ENCODE data around the gene MAPRE3. TPM values are rescaled to one million over a fixed set of nuclear protein-coding genes. Genes with fewer than 3 reads are reported as not detected.

Gene MAPRE3
- total and polyA plus RNA-seq, 4 experiments from 2014 or later = 1.3 to 3.6 (median 2.9) TPM

- POLR2A ChIA-PET (ENCODE audit: partially characterized antibody) = no interaction called here
Measured at GRCh38 chr2:26993768-26994167, 23.3 kb downstream of the MAPRE3 start.

DNA sequence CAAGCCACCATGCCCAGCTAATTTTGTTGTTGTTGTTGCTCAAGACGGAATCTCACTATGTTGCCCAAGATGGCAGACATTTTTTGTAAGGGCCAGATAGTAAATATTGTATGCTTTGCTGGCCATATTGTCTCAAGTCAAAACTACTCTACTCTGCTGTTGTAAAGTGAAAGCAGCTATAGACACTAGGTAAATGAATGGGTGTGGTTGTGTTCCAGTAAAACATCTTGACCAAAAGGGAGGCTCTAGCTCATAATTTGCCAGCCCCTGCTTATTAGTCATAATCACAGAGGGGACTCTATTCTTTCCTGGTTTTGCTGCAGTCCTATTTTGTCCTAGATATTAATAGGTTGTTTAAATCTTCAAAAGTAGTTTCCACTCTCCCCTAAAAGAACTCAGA is 24.5 kb downstream of the MAPRE3 start:
- Histone ChIP-seq H3K4me3 (ENCODE audit: low read length in 2 of 2) (no peak overlapping the region), H3K4me1 (ENCODE audit: insufficient read depth, low read length) (no peaks in the 10 kb centered on the region), H3K27ac (ENCODE audit: low read depth, low read length) (no peak overlapping the region), H3K36me3 (ENCODE audit: insufficient read depth, low read length) (no peaks in the 10 kb centered on the region), H3K27me3 (ENCODE audit: insufficient read depth, low read length) (no peaks in the 10 kb centered on the region), H3K9me3 (ENCODE audit: control insufficient read depth in 1 of 2, low read length in 2 of 2) (no peaks in the 10 kb centered on the region)
- H3K27ac Mint-ChIP-seq = no peak overlapping the region
- CTCF ChIA-PET (ENCODE audit: partially characterized antibody) = interaction anchor here (0.7 to 1.2 kb wide), 6 partner anchors 21 to 56 kb away, joined by 3 to 4 read pairs (median 3); partner anchors contain the start of gene AGBL5
- no peak for DNase-seq
- H3K9me3 Mint-ChIP-seq = no peaks in the 10 kb centered on the region
- POLR2A ChIA-PET (ENCODE audit: partially characterized antibody) = interaction anchor here (0.7 kb wide), 1 partner anchor 12 kb away, joined by 3 read pairs; no protein-coding TSS in a partner anchor
- no peaks in the 10 kb centered on the region for H3K4me1 Mint-ChIP-seq
- H3K4me3 Mint-ChIP-seq = no peak overlapping the region
- peaks cover 0 to 7% of the 10 kb centered on the region in 2 donors for H3K27me3 Mint-ChIP-seq
- intact Hi-C loops (cut with micrococcal nuclease) = no loop called here
- peaks cover 0 to 12% of the 10 kb centered on the region in 2 donors for H3K36me3 Mint-ChIP-seq

More at GRCh38 chr2:26993768-26994167, 23.3 kb downstream of the MAPRE3 start:
- H3K9me3 Mint-ChIP-seq = no peaks in the 10 kb centered on the region
- peaks cover 0 to 2% of the 10 kb centered on the region in 2 donors for H3K27me3 Mint-ChIP-seq
- Histone ChIP-seq H3K4me3 (ENCODE audit: low read length in 2 of 2) (no peak overlapping the region), H3K4me1 (ENCODE audit: insufficient read depth, low read length) (no peaks in the 10 kb centered on the region), H3K27ac (ENCODE audit: low read depth, low read length) (no peak overlapping the region), H3K9me3 (ENCODE audit: control insufficient read depth in 1 of 2, low read length in 2 of 2) (no peaks in the 10 kb centered on the region), H3K36me3 (ENCODE audit: insufficient read depth, low read length) (no peaks in the 10 kb centered on the region), H3K27me3 (ENCODE audit: insufficient read depth, low read length) (no peaks in the 10 kb centered on the region)
- H3K4me1 Mint-ChIP-seq = no peaks in the 10 kb centered on the region
- H3K27ac Mint-ChIP-seq = no peak overlapping the region
- intact Hi-C loops (cut with micrococcal nuclease) = no loop called here
- peaks cover 0 to 12% of the 10 kb centered on the region in 2 donors for H3K36me3 Mint-ChIP-seq
- DNase-seq = no peak
- CTCF ChIA-PET (ENCODE audit: partially characterized antibody) = interaction anchor here (0.5 to 1.3 kb wide), 3 partner anchors 24 to 285 kb away, joined by 3 read pairs; no protein-coding TSS in a partner anchor
- no peak overlapping the region for H3K4me3 Mint-ChIP-seq

DNA sequence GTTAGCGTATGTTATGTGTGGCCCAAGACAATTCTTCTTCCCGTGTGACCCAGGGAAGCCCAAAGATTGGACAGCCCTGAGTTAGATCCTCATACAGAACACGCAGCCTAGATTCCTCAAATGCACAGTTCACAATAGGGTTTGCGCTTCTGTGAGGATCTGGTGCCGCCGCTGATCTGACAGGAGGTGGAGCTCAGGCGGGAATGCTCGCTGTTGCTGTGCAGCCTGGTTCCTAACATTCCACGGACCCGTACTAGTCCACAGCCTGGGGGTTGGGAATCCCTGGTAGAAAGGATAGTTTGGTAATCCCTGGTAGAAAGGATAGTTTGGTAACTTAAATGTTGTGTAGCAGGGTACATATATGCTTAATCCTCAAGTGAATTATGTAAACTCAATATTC is 27.0 kb downstream of the MAPRE3 start:
- no peaks in the 10 kb centered on the region for H3K9me3 Mint-ChIP-seq
- no peak overlapping the region for H3K4me3 Mint-ChIP-seq
- no peaks in the 10 kb centered on the region for H3K36me3 ChIP-seq (ENCODE audit: insufficient read depth, low read length)
- no peaks in the 10 kb centered on the region for H3K4me1 ChIP-seq (ENCODE audit: insufficient read depth, low read length)
- H3K27me3 Mint-ChIP-seq = peaks cover 0 to 11% of the 10 kb centered on the region in 2 donors
- H3K36me3 Mint-ChIP-seq = peaks cover 0 to 12% of the 10 kb centered on the region in 2 donors
- no peaks in the 10 kb centered on the region for H3K4me1 Mint-ChIP-seq
- H3K27ac Mint-ChIP-seq = no peak overlapping the region
- H3K27ac ChIP-seq (ENCODE audit: low read depth, low read length) = no peak overlapping the region
- no peak overlapping the region for H3K4me3 ChIP-seq (ENCODE audit: low read length in 2 of 2)
- CTCF ChIA-PET (ENCODE audit: partially characterized antibody) = interaction anchor here (1.3 kb wide), 1 partner anchor 12 kb away, joined by 3 read pairs; no protein-coding TSS in a partner anchor
- H3K9me3 ChIP-seq (ENCODE audit: control insufficient read depth in 1 of 2, low read length in 2 of 2) = no peaks in the 10 kb centered on the region
- no peaks in the 10 kb centered on the region for H3K27me3 ChIP-seq (ENCODE audit: insufficient read depth, low read length)
- POLR2A ChIA-PET (ENCODE audit: partially characterized antibody) = no interaction called here
- intact Hi-C loops (cut with micrococcal nuclease) = no loop called here
- DNase-seq = no peak

GRCh38 chr2:26998323-26998722 is 27.9 kb downstream of the MAPRE3 start:
- no peak overlapping the region for H3K4me3 Mint-ChIP-seq
- no peak overlapping the region for H3K27ac Mint-ChIP-seq
- intact Hi-C loops (cut with micrococcal nuclease) = no loop called here
- no peak for DNase-seq
- no peak overlapping the region for H3K27ac ChIP-seq (ENCODE audit: low read depth, low read length)
- H3K4me1 Mint-ChIP-seq = no peaks in the 10 kb centered on the region
- POLR2A ChIA-PET (ENCODE audit: partially characterized antibody) = no interaction called here
- H3K9me3 ChIP-seq (ENCODE audit: control insufficient read depth in 1 of 2, low read length in 2 of 2) = no peaks in the 10 kb centered on the region
- no peaks in the 10 kb centered on the region for H3K9me3 Mint-ChIP-seq
- peaks cover 0 to 11% of the 10 kb centered on the region in 2 donors for H3K36me3 Mint-ChIP-seq
- no peaks in the 10 kb centered on the region for H3K4me1 ChIP-seq (ENCODE audit: insufficient read depth, low read length)
- CTCF ChIA-PET (ENCODE audit: partially characterized antibody) = interaction anchor here (0.7 to 1.3 kb wide), 2 partner anchors 11 to 36 kb away, joined by 3 read pairs; no protein-coding TSS in a partner anchor
- H3K4me3 ChIP-seq (ENCODE audit: low read length in 2 of 2) = no peak overlapping the region
- H3K36me3 ChIP-seq (ENCODE audit: insufficient read depth, low read length) = no peaks in the 10 kb centered on the region
- peaks cover 0 to 11% of the 10 kb centered on the region in 2 donors for H3K27me3 Mint-ChIP-seq
- H3K27me3 ChIP-seq (ENCODE audit: insufficient read depth, low read length) = no peaks in the 10 kb centered on the region

GRCh38 chr2:27000228-27000627 is 29.8 kb downstream of the MAPRE3 start:
- CTCF ChIA-PET (ENCODE audit: partially characterized antibody) = no interaction called here
- H3K27ac Mint-ChIP-seq = no peak overlapping the region

DNA sequence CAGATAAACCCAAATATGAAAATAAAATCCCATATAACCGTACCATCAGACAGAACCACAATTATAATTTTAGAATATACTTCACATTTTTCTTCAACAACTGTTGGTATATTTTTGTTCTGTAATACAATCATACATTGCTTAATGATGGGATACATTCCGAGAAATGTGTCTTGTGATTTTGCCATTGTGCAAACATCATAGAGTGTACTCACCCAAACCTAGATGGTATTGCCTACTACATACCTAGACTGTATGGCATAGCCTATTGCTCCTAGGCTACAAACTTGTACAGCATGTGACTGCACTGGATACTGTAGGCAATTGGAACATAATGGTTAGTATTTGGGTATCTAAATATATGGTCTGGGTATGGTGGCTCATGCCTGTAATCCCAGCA is 30.6 kb downstream of the MAPRE3 start:
- Mint-ChIP-seq H3K27me3 (peaks cover 0 to 11% of the 10 kb centered on the region in 2 donors), H3K36me3 (peaks cover 0 to 3% of the 10 kb centered on the region in 2 donors), H3K27ac (no peak overlapping the region), H3K9me3 (no peaks in the 10 kb centered on the region), H3K4me1 (no peaks in the 10 kb centered on the region), H3K4me3 (no peak overlapping the region)
- intact Hi-C loops (cut with micrococcal nuclease) = no loop called here
- Histone ChIP-seq H3K9me3 (ENCODE audit: control insufficient read depth in 1 of 2, low read length in 2 of 2) (no peaks in the 10 kb centered on the region), H3K4me3 (ENCODE audit: low read length in 2 of 2) (no peak overlapping the region), H3K36me3 (ENCODE audit: insufficient read depth, low read length) (no peaks in the 10 kb centered on the region), H3K27ac (ENCODE audit: low read depth, low read length) (no peak overlapping the region), H3K27me3 (ENCODE audit: insufficient read depth, low read length) (no peaks in the 10 kb centered on the region), H3K4me1 (ENCODE audit: insufficient read depth, low read length) (no peaks in the 10 kb centered on the region)
- POLR2A ChIA-PET (ENCODE audit: partially characterized antibody) = no interaction called here
- no peak for DNase-seq
- CTCF ChIA-PET (ENCODE audit: partially characterized antibody) = no interaction called here

More at GRCh38 chr2:27000228-27000627, 29.8 kb downstream of the MAPRE3 start:
- no peak for DNase-seq
- Mint-ChIP-seq H3K36me3 (peaks cover 0 to 6% of the 10 kb centered on the region in 2 donors), H3K9me3 (no peaks in the 10 kb centered on the region), H3K4me1 (no peaks in the 10 kb centered on the region), H3K27me3 (peaks cover 0 to 11% of the 10 kb centered on the region in 2 donors), H3K4me3 (no peak overlapping the region)
- Histone ChIP-seq H3K27ac (ENCODE audit: low read depth, low read length) (no peak overlapping the region), H3K36me3 (ENCODE audit: insufficient read depth, low read length) (no peaks in the 10 kb centered on the region), H3K4me1 (ENCODE audit: insufficient read depth, low read length) (no peaks in the 10 kb centered on the region), H3K4me3 (ENCODE audit: low read length in 2 of 2) (no peak overlapping the region), H3K27me3 (ENCODE audit: insufficient read depth, low read length) (no peaks in the 10 kb centered on the region), H3K9me3 (ENCODE audit: control insufficient read depth in 1 of 2, low read length in 2 of 2) (no peaks in the 10 kb centered on the region)
- intact Hi-C loops (cut with micrococcal nuclease) = no loop called here
- POLR2A ChIA-PET (ENCODE audit: partially characterized antibody) = no interaction called here

GRCh38 chr2:27001950-27002349 is 31.5 kb downstream of the MAPRE3 start:
- no peak overlapping the region for H3K4me3 Mint-ChIP-seq
- CTCF ChIA-PET (ENCODE audit: partially characterized antibody) = no interaction called here
- Histone ChIP-seq H3K4me1 (ENCODE audit: insufficient read depth, low read length) (no peaks in the 10 kb centered on the region), H3K36me3 (ENCODE audit: insufficient read depth, low read length) (no peaks in the 10 kb centered on the region), H3K9me3 (ENCODE audit: control insufficient read depth in 1 of 2, low read length in 2 of 2) (no peaks in the 10 kb centered on the region), H3K27me3 (ENCODE audit: insufficient read depth, low read length) (no peaks in the 10 kb centered on the region), H3K27ac (ENCODE audit: low read depth, low read length) (no peak overlapping the region), H3K4me3 (ENCODE audit: low read length in 2 of 2) (no peak overlapping the region)
- H3K36me3 Mint-ChIP-seq = peaks cover 0 to 3% of the 10 kb centered on the region in 2 donors
- POLR2A ChIA-PET (ENCODE audit: partially characterized antibody) = no interaction called here
- H3K27me3 Mint-ChIP-seq = peaks cover 0 to 11% of the 10 kb centered on the region in 2 donors
- H3K27ac Mint-ChIP-seq = no peak overlapping the region
- no peak for DNase-seq
- H3K4me1 Mint-ChIP-seq = no peaks in the 10 kb centered on the region
- no peaks in the 10 kb centered on the region for H3K9me3 Mint-ChIP-seq
- intact Hi-C loops (cut with micrococcal nuclease) = no loop called here

Data from CD4-positive, alpha-beta memory T cell (primary cell).